Esophagus muscularis mucosa (tissue), 3 donors: ENCODE data around the gene ADORA1.

ENCODE experiments used
- CTCF ChIP-seq, 3 experiments: fragments of 200-600 bp in 2 of 3; fragments of 450-650 bp in 1 of 3; sonication (generic) in 2 of 3; IDR thresholded peaks; one replicate each; pipeline ENCODE4 v1.5.1; 2017 to 2019; ENCODE audit warnings: antibody characterized with exemption in 3 of 3, mild to moderate bottlenecking in 2 of 3, moderate library complexity in 1 of 3
- POLR2A ChIP-seq: fragments of 450-650 bp; IDR thresholded peaks from one replicate; pipeline ENCODE4 v1.6.1; 2017; ENCODE audit warnings: antibody characterized with exemption, moderate library complexity, mild to moderate bottlenecking, low read depth
- POLR2AphosphoS5 ChIP-seq, 2 donors: sonication (generic); formaldehyde crosslinking; IDR thresholded peaks; one replicate each; pipeline ENCODE4 v1.6.1; 2017; ENCODE audit warnings: antibody characterized with exemption in 2 of 2

- TF ChIP-seq CTCF (IDR thresholded peaks at IDR 0.05) (no peak), POLR2A (no peak), POLR2AphosphoS5 (IDR thresholded peaks at IDR 0.05) (no peak)
These were observed 32.4 kb upstream of the ADORA1 start for GRCh38 chr1:203095061-203095690.
